ENCODE measurements around the gene TMTC2.

DNA sequence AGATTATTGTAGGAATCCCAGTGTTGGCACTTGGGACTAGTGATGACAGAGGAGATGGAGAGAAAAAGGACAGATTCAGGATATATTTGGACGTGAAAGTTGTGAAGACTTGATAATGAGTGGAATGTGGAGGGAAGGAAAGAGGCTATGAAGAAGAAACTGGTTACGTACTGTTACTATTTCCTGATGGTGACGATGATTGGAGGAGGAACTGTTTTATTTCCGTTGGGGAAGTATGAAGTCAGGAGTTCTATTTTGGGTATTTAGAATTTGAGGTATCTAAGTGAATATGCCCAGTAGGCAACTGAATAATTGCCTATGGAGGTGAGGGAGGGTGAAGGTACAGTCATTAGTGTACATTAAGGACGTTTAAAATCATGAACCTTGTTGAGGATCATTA is 207.2 kb downstream of the TMTC2 start:
- TF ChIP-seq CTCF (IDR thresholded peaks at IDR 0.05; ENCODE audit: low read depth, low read length) = no peak
- TF ChIP-seq EZH2phosphoT487 (IDR thresholded peaks at IDR 0.05; ENCODE audit: low read depth) = no peak
